ENCODE results near the gene IGSF3.

The IGSF3 gene

GRCh38 chr1:116681343-116681899 lies 13.9 kb upstream of the IGSF3 start:
- Histone ChIP-seq H3K27me3 (ENCODE audit: control insufficient read depth, insufficient read depth, low read length) (no peaks in the 10 kb centered on the region), H3K4me1 (ENCODE audit: control insufficient read depth, insufficient read depth, low read length) (no peaks in the 10 kb centered on the region), H3K9me3 (ENCODE audit: control insufficient read depth, low read length) (no peaks in the 10 kb centered on the region), H3K4me3 (ENCODE audit: low read length) (no peak overlapping the region), H3K9ac (ENCODE audit: low read length) (no peak overlapping the region), H3K36me3 (ENCODE audit: control insufficient read depth, insufficient read depth, low read length) (no peaks in the 10 kb centered on the region)

GRCh38 chr1:116680752-116681151 lies 13.2 kb upstream of the IGSF3 start:
- H3K9ac ChIP-seq (ENCODE audit: low read length), result no peak overlapping the region
- H3K9me3 ChIP-seq (ENCODE audit: control insufficient read depth, low read length), result no peaks in the 10 kb centered on the region
- H3K27me3 ChIP-seq (ENCODE audit: control insufficient read depth, insufficient read depth, low read length), result no peaks in the 10 kb centered on the region
- H3K36me3 ChIP-seq (ENCODE audit: control insufficient read depth, insufficient read depth, low read length), result no peaks in the 10 kb centered on the region
- H3K4me3 ChIP-seq (ENCODE audit: low read length), result no peak overlapping the region
- H3K4me1 ChIP-seq (ENCODE audit: control insufficient read depth, insufficient read depth, low read length), result no peaks in the 10 kb centered on the region

GRCh38 chr1:116679828-116680628 lies 12.5 kb upstream of the IGSF3 start:
- no peak overlapping the region for H3K9ac ChIP-seq (ENCODE audit: low read length)
- no peak overlapping the region for H3K4me3 ChIP-seq (ENCODE audit: low read length)
- no peaks in the 10 kb centered on the region for H3K4me1 ChIP-seq (ENCODE audit: control insufficient read depth, insufficient read depth, low read length)
- no peaks in the 10 kb centered on the region for H3K27me3 ChIP-seq (ENCODE audit: control insufficient read depth, insufficient read depth, low read length)
- no peaks in the 10 kb centered on the region for H3K36me3 ChIP-seq (ENCODE audit: control insufficient read depth, insufficient read depth, low read length)
- H3K9me3 ChIP-seq (ENCODE audit: control insufficient read depth, low read length), result no peaks in the 10 kb centered on the region

GRCh38 chr1:116679091-116679827 lies 11.7 kb upstream of the IGSF3 start:
- Histone ChIP-seq H3K4me3 (ENCODE audit: low read length) (no peak overlapping the region), H3K4me1 (ENCODE audit: control insufficient read depth, insufficient read depth, low read length) (no peaks in the 10 kb centered on the region), H3K9ac (ENCODE audit: low read length) (no peak overlapping the region), H3K36me3 (ENCODE audit: control insufficient read depth, insufficient read depth, low read length) (no peaks in the 10 kb centered on the region), H3K9me3 (ENCODE audit: control insufficient read depth, low read length) (no peaks in the 10 kb centered on the region), H3K27me3 (ENCODE audit: control insufficient read depth, insufficient read depth, low read length) (no peaks in the 10 kb centered on the region)

- Histone ChIP-seq H3K27me3 (ENCODE audit: control insufficient read depth, insufficient read depth, low read length) (no peaks in the 10 kb centered on the region), H3K4me1 (ENCODE audit: control insufficient read depth, insufficient read depth, low read length) (no peaks in the 10 kb centered on the region), H3K9ac (ENCODE audit: low read length) (no peak overlapping the region), H3K4me3 (ENCODE audit: low read length) (no peak overlapping the region), H3K9me3 (ENCODE audit: control insufficient read depth, low read length) (no peaks in the 10 kb centered on the region), H3K36me3 (ENCODE audit: control insufficient read depth, insufficient read depth, low read length) (no peaks in the 10 kb centered on the region)
Measured at GRCh38 chr1:116678732-116679090, 11.2 kb upstream of the IGSF3 start.

- Histone ChIP-seq H3K4me1 (ENCODE audit: control insufficient read depth, insufficient read depth, low read length) (no peaks in the 10 kb centered on the region), H3K36me3 (ENCODE audit: control insufficient read depth, insufficient read depth, low read length) (no peaks in the 10 kb centered on the region), H3K27me3 (ENCODE audit: control insufficient read depth, insufficient read depth, low read length) (no peaks in the 10 kb centered on the region), H3K4me3 (ENCODE audit: low read length) (no peak overlapping the region), H3K9ac (ENCODE audit: low read length) (no peak overlapping the region), H3K9me3 (ENCODE audit: control insufficient read depth, low read length) (no peaks in the 10 kb centered on the region)
Measured at GRCh38 chr1:116677474-116678062, 10.0 kb upstream of the IGSF3 start.

GRCh38 chr1:116676291-116676690 lies 8.8 kb upstream of the IGSF3 start:
- H3K9ac ChIP-seq (ENCODE audit: low read length), result no peak overlapping the region
- no peak overlapping the region for H3K4me3 ChIP-seq (ENCODE audit: low read length)
- no peaks in the 10 kb centered on the region for H3K9me3 ChIP-seq (ENCODE audit: control insufficient read depth, low read length)
- H3K36me3 ChIP-seq (ENCODE audit: control insufficient read depth, insufficient read depth, low read length), result no peaks in the 10 kb centered on the region
- H3K27me3 ChIP-seq (ENCODE audit: control insufficient read depth, insufficient read depth, low read length), result no peaks in the 10 kb centered on the region
- no peaks in the 10 kb centered on the region for H3K4me1 ChIP-seq (ENCODE audit: control insufficient read depth, insufficient read depth, low read length)

- Histone ChIP-seq H3K9me3 (ENCODE audit: control insufficient read depth, low read length) (no peaks in the 10 kb centered on the region), H3K27me3 (ENCODE audit: control insufficient read depth, insufficient read depth, low read length) (no peaks in the 10 kb centered on the region), H3K4me1 (ENCODE audit: control insufficient read depth, insufficient read depth, low read length) (no peaks in the 10 kb centered on the region), H3K4me3 (ENCODE audit: low read length) (no peak overlapping the region), H3K36me3 (ENCODE audit: control insufficient read depth, insufficient read depth, low read length) (no peaks in the 10 kb centered on the region), H3K9ac (ENCODE audit: low read length) (no peak overlapping the region)
Measured at GRCh38 chr1:116674751-116675150, 7.2 kb upstream of the IGSF3 start.

- Histone ChIP-seq H3K4me1 (ENCODE audit: control insufficient read depth, insufficient read depth, low read length) (no peaks in the 10 kb centered on the region), H3K36me3 (ENCODE audit: control insufficient read depth, insufficient read depth, low read length) (no peaks in the 10 kb centered on the region), H3K4me3 (ENCODE audit: low read length) (no peak overlapping the region), H3K9ac (ENCODE audit: low read length) (no peak overlapping the region), H3K27me3 (ENCODE audit: control insufficient read depth, insufficient read depth, low read length) (no peaks in the 10 kb centered on the region), H3K9me3 (ENCODE audit: control insufficient read depth, low read length) (no peaks in the 10 kb centered on the region)
Measured at GRCh38 chr1:116674011-116674531, 6.5 kb upstream of the IGSF3 start.

GRCh38 chr1:116671912-116672311 lies 4.4 kb upstream of the IGSF3 start:
- no peaks in the 10 kb centered on the region for H3K27me3 ChIP-seq (ENCODE audit: control insufficient read depth, insufficient read depth, low read length)

GRCh38 chr1:116671072-116671760 lies 3.7 kb upstream of the IGSF3 start:
- Histone ChIP-seq H3K27me3 (ENCODE audit: control insufficient read depth, insufficient read depth, low read length) (no peaks in the 10 kb centered on the region), H3K36me3 (ENCODE audit: control insufficient read depth, insufficient read depth, low read length) (no peaks in the 10 kb centered on the region), H3K4me3 (ENCODE audit: low read length) (no peak overlapping the region), H3K4me1 (ENCODE audit: control insufficient read depth, insufficient read depth, low read length) (no peaks in the 10 kb centered on the region), H3K9me3 (ENCODE audit: control insufficient read depth, low read length) (no peaks in the 10 kb centered on the region), H3K9ac (ENCODE audit: low read length) (no peak overlapping the region)

More at GRCh38 chr1:116671912-116672311, 4.4 kb upstream of the IGSF3 start:
- no peak overlapping the region for H3K4me3 ChIP-seq (ENCODE audit: low read length)
- H3K9me3 ChIP-seq (ENCODE audit: control insufficient read depth, low read length), result no peaks in the 10 kb centered on the region
- no peaks in the 10 kb centered on the region for H3K4me1 ChIP-seq (ENCODE audit: control insufficient read depth, insufficient read depth, low read length)
- no peaks in the 10 kb centered on the region for H3K36me3 ChIP-seq (ENCODE audit: control insufficient read depth, insufficient read depth, low read length)
- H3K9ac ChIP-seq (ENCODE audit: low read length), result no peak overlapping the region

All from mucosa of stomach (tissue), 1 donor.